Neural progenitor cell (in vitro differentiated cells): ENCODE measurements around the gene SMIM45.
"Not testable (repeated sequence)": the region's sequence is repeated elsewhere in the genome, so short reads cannot be mapped to it uniquely, and the experiment has no call there.

Source experiments
- DNase-seq: peaks from one replicate; pipeline ENCODE4 v3.0.0-alpha.2; 2016; ENCODE audit warnings: low spot score
- H2AFZ ChIP-seq: fragments of 200-600 bp; sonication (generic); replicated peaks from 2 replicates; pipeline ENCODE4 v1.6.1; 2016; ENCODE audit warnings: antibody characterized with exemption
- H3F3A ChIP-seq: fragments of 200-600 bp; sonication (generic); 2 replicates; pipeline ENCODE4 v1.6.1; 2016; ENCODE audit warnings: antibody characterized with exemption, low read depth
- H3K27ac ChIP-seq: fragments of 200-600 bp; sonication (generic); 2 replicates; pipeline ENCODE4 v1.5.1; 2016; ENCODE audit warnings: mild to moderate bottlenecking
- H3K27me3 ChIP-seq: fragments of 200-600 bp; sonication (generic); 2 replicates; pipeline ENCODE4 v1.6.1; 2016; ENCODE audit warnings: mild to moderate bottlenecking, moderate library complexity
- H3K36me3 ChIP-seq: fragments of 200-600 bp; sonication (generic); 2 replicates; pipeline ENCODE4 v1.5.1; 2016
- H3K4me1 ChIP-seq: fragments of 200-600 bp; sonication (generic); 2 replicates; pipeline ENCODE4 v1.6.1; 2016; ENCODE audit warnings: mixed run types
- H3K4me2 ChIP-seq: fragments of 200-600 bp; sonication (generic); 2 replicates; pipeline ENCODE4 v1.6.1; 2016
- H3K4me3 ChIP-seq: fragments of 200-600 bp; sonication (generic); 2 replicates; pipeline ENCODE4 v1.5.1; 2016
- H3K79me2 ChIP-seq: fragments of 200-600 bp; sonication (generic); 2 replicates; pipeline ENCODE4 v1.6.1; 2016; ENCODE audit warnings: low read depth
- H3K9ac ChIP-seq: fragments of 200-600 bp; sonication (generic); 2 replicates; pipeline ENCODE4 v1.6.1; 2016
- H3K9me3 ChIP-seq: fragments of 200-600 bp; sonication (generic); 2 replicates; pipeline ENCODE4 v1.5.1; 2016; ENCODE audit warnings: low read depth
- H4K20me1 ChIP-seq: fragments of 200-600 bp; sonication (generic); 2 replicates; pipeline ENCODE4 v1.6.1; 2016; ENCODE audit warnings: low read depth
- H3K27ac Mint-ChIP-seq: 3 replicates; pipeline ENCODE4 v1.8.0; 2021; ENCODE audit warnings: mixed read lengths
- H3K27me3 Mint-ChIP-seq: 2 replicates; pipeline ENCODE4 v1.8.0; 2022; ENCODE audit warnings: low read depth, mild to moderate bottlenecking, inconsistent platforms, moderate library complexity, mixed read lengths; ENCODE audit not compliant: insufficient read depth
- H3K36me3 Mint-ChIP-seq: 3 replicates; pipeline ENCODE4 v1.8.0; 2021; ENCODE audit warnings: mixed read lengths
- H3K4me1 Mint-ChIP-seq: 3 replicates; pipeline ENCODE4 v1.8.0; 2021; ENCODE audit warnings: mixed read lengths
- H3K4me3 Mint-ChIP-seq: 3 replicates; pipeline ENCODE4 v1.8.0; 2021; ENCODE audit warnings: mild to moderate bottlenecking, moderate library complexity, mixed read lengths
- H3K9me3 Mint-ChIP-seq: 3 replicates; pipeline ENCODE4 v1.8.0; 2020; ENCODE audit warnings: mixed read lengths
- EZH2 ChIP-seq: fragments of 200-600 bp; sonication (generic); IDR thresholded peaks from 2 replicates; pipeline ENCODE4 v1.6.1; 2017; ENCODE audit warnings: antibody characterized with exemption, mild to moderate bottlenecking, moderate library complexity
- EZH2phosphoT487 ChIP-seq: fragments of 200-600 bp; sonication (generic); IDR thresholded peaks from 2 replicates; pipeline ENCODE4 v1.6.1; 2017; ENCODE audit warnings: antibody characterized with exemption
- TF ChIP-seq, protein P1 (sequence below): fragments of 200-600 bp; sonication (generic); IDR thresholded peaks from 2 replicates; pipeline ENCODE4 v1.5.1; 2017; ENCODE audit warnings: antibody characterized with exemption, mild to moderate bottlenecking

SMIM45 gene

GRCh38 chr22:41948142-41948541, 3.8 kb upstream of the SMIM45 start:
- H3K9me3 Mint-ChIP-seq, result no peaks in the 10 kb centered on the region
- H3K27me3 Mint-ChIP-seq, result no peaks in the 10 kb centered on the region
- peak overlapping the region; percentile 42 for H3K27ac Mint-ChIP-seq

DNA sequence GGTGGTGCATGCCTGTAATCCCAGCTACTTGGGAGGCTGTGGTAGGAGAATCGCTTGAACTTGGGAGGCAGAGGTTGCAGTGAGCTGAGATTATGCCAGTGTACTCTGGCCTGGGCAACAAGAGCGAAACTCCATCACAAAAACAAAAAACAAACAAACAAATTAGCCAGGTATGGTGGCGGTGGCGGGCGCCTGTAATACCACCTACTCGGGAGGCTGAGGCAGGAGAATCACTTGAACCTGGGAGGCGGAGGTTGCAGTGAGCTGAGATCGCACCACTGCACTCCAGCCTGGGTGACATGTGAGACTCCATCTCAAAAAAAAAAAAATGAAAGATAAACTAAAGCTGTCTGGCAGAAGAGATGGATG, 3.0 kb upstream of the SMIM45 start:
- peaks cover 25% of the 10 kb centered on the region for H3K4me1 ChIP-seq
- peak overlapping the region; percentile 76 for H3K27ac Mint-ChIP-seq
- H2AFZ ChIP-seq, H4K20me1 ChIP-seq, H3K27me3 Mint-ChIP-seq, H3K27me3 ChIP-seq, H3K9me3 ChIP-seq, H3K4me2 ChIP-seq, H3K9me3 Mint-ChIP-seq, H3K27ac ChIP-seq, H3K36me3 Mint-ChIP-seq, H3K4me3 ChIP-seq, DNase-seq, H3K4me3 Mint-ChIP-seq, H3K9ac ChIP-seq, H3K36me3 ChIP-seq: not testable (repeated sequence)
- H3K4me1 Mint-ChIP-seq, result peaks cover 59% of the 10 kb centered on the region
- peaks cover 21% of the 10 kb centered on the region for H3F3A ChIP-seq
- peaks cover 15% of the 10 kb centered on the region for H3K79me2 ChIP-seq

More at GRCh38 chr22:41948142-41948541, 3.8 kb upstream of the SMIM45 start:
- Histone ChIP-seq H3K4me2 (peak overlapping the region; percentile 20), H4K20me1 (no peaks in the 10 kb centered on the region), H3K4me3 (no peak overlapping the region), H3K27ac (no peak overlapping the region), H3K79me2 (peaks cover 15% of the 10 kb centered on the region), H3K9me3 (no peaks in the 10 kb centered on the region), H3F3A (peaks cover 23% of the 10 kb centered on the region), H3K27me3 (no peaks in the 10 kb centered on the region), H3K9ac (no peak overlapping the region), H3K36me3 (no peaks in the 10 kb centered on the region), H2AFZ (no peak overlapping the region), H3K4me1 (peaks cover 25% of the 10 kb centered on the region)
- Mint-ChIP-seq H3K4me1 (peaks cover 56% of the 10 kb centered on the region), H3K4me3 (peak overlapping the region; percentile 89), H3K36me3 (peaks cover 9% of the 10 kb centered on the region)
- DNase-seq, result no peak
- TF ChIP-seq, protein P1, sequence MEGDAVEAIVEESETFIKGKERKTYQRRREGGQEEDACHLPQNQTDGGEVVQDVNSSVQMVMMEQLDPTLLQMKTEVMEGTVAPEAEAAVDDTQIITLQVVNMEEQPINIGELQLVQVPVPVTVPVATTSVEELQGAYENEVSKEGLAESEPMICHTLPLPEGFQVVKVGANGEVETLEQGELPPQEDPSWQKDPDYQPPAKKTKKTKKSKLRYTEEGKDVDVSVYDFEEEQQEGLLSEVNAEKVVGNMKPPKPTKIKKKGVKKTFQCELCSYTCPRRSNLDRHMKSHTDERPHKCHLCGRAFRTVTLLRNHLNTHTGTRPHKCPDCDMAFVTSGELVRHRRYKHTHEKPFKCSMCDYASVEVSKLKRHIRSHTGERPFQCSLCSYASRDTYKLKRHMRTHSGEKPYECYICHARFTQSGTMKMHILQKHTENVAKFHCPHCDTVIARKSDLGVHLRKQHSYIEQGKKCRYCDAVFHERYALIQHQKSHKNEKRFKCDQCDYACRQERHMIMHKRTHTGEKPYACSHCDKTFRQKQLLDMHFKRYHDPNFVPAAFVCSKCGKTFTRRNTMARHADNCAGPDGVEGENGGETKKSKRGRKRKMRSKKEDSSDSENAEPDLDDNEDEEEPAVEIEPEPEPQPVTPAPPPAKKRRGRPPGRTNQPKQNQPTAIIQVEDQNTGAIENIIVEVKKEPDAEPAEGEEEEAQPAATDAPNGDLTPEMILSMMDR, result no peak
- TF ChIP-seq EZH2phosphoT487 (no peak), EZH2 (no peak)

DNA sequence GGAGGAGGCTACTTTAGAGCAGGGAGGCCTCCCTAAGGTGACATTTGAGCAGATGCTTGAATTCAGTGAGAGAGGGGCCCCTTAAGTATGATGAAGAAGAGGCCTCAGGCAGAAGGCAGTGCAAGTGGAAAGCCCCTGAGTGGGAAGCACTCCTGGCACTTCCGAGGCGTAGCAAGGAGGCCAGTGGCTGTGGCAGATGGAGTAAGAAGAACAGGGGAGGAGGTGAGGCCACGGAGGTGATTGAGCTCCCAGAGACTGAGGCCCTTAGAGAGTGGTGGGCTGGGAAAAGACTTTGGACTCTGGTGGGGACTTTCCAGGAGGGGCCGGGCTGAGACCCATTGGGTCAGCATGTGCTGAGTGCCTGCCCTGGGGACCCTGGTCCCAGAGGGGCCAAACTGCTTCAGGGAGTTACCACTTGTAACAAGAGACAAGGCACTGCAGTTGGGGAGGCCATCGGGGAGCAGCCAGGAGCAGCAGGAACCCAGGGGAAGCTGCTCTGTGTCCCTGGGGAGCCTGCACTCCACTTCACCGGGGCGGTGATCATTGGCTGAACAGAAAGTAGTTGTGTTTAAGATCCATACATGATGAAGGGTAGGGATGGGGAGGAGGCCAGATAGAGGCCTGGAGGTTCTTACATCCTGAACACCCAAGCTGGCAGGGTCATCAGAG, 2.5 kb upstream of the SMIM45 start:
- no peak overlapping the region for H2AFZ ChIP-seq
- H3K4me3 ChIP-seq, result no peak overlapping the region
- no peaks in the 10 kb centered on the region for H4K20me1 ChIP-seq
- peaks cover 20% of the 10 kb centered on the region for H3F3A ChIP-seq
- Mint-ChIP-seq H3K27ac (peak overlapping the region; percentile 76), H3K4me1 (peaks cover 59% of the 10 kb centered on the region), H3K36me3 (peaks cover 5% of the 10 kb centered on the region), H3K27me3 (peaks cover 2% of the 10 kb centered on the region), H3K9me3 (no peaks in the 10 kb centered on the region), H3K4me3 (no peak overlapping the region)
- peaks cover 25% of the 10 kb centered on the region for H3K4me1 ChIP-seq
- H3K9me3 ChIP-seq, result no peaks in the 10 kb centered on the region
- H3K36me3 ChIP-seq, result no peaks in the 10 kb centered on the region
- H3K27ac ChIP-seq, result no peak overlapping the region
- peaks cover 15% of the 10 kb centered on the region for H3K79me2 ChIP-seq
- no peak overlapping the region for H3K4me2 ChIP-seq
- no peaks in the 10 kb centered on the region for H3K27me3 ChIP-seq
- no peak overlapping the region for H3K9ac ChIP-seq
- no peak for DNase-seq
- TF ChIP-seq, protein P1, result no peak
- TF ChIP-seq EZH2 (no peak), EZH2phosphoT487 (no peak)

GRCh38 chr22:41952713-41953112, 763 bp downstream of the SMIM45 start:
- Histone ChIP-seq H3F3A (peaks cover 15% of the 10 kb centered on the region), H4K20me1 (no peaks in the 10 kb centered on the region), H3K4me2 (no peak overlapping the region), H2AFZ (no peak overlapping the region), H3K4me3 (no peak overlapping the region), H3K9me3 (no peaks in the 10 kb centered on the region), H3K36me3 (no peaks in the 10 kb centered on the region), H3K4me1 (peaks cover 12% of the 10 kb centered on the region), H3K79me2 (no peaks in the 10 kb centered on the region), H3K9ac (no peak overlapping the region), H3K27me3 (peaks cover under 1% of the 10 kb centered on the region), H3K27ac (no peak overlapping the region)
- Mint-ChIP-seq H3K4me1 (peaks cover 47% of the 10 kb centered on the region), H3K27ac (no peak overlapping the region), H3K4me3 (peak overlapping the region; percentile 41), H3K9me3 (no peaks in the 10 kb centered on the region), H3K27me3 (peaks cover 2% of the 10 kb centered on the region), H3K36me3 (peaks cover 2% of the 10 kb centered on the region)
- no peak for TF ChIP-seq EZH2
- no peak for TF ChIP-seq EZH2phosphoT487
- TF ChIP-seq, protein P1, result no peak
- DNase-seq, result no peak
